K562 (cell line): ENCODE measurements around the gene GPER1. TPM values are rescaled to one million over a fixed set of nuclear protein-coding genes. Genes with fewer than 3 reads are reported as not detected.

Source experiments
- ATAC-seq: fragments of 200-7000 bp; cut with Tn5 transposase; 3 replicates; pipeline ENCODE4 v1.9.1; 2020; ENCODE audit warnings: moderate library complexity
- BruUV-seq: library from RNA; stranded (reverse); fragments of 400-500 nt; replicated peaks from 2 replicates; lab custom pipeline; 2021; lab: Mats Ljungman, UMichigan
- CTCF ChIA-PET: fragments of 300-600 bp; formaldehyde crosslinking; extraction: SDS; loops from one replicate; lab custom pipeline; 2021; ENCODE audit warnings: low intra/inter-chr PET ratio; lab: Yijun Ruan, JAX
- POLR2A ChIA-PET: fragments of 300-600, 350-650 bp; sonication (Branson Sonifier 250); formaldehyde crosslinking; extraction: SDS; loops from one replicate; lab custom pipeline; 2021; ENCODE audit warnings: antibody characterized with exemption, inconsistent platforms; lab: Yijun Ruan, JAX
- DNase-seq, 4 experiments: peaks; one replicate each; pipeline versions ENCODE4 v3.0.0 to v3.0.0-alpha.2; 2011 to 2018; ENCODE audit warnings: low spot score in 3 of 4, mixed read lengths in 3 of 4; ENCODE audit errors: extremely low read depth in 1 of 4
- FAIRE-seq: peaks from 2 replicates; lab custom pipeline; 2011; peaks lifted over from hg19 to GRCh38; lab: Jason Lieb, UNC
- H2AFZ ChIP-seq: 2 replicates; pipeline ENCODE4 v1.6.0; 2011; ENCODE audit warnings: low read depth, low read length, control low read depth, inconsistent platforms
- H3K27ac ChIP-seq: fragments of 200-600 bp; 3 replicates; pipeline ENCODE4 v1.8.0; 2011; ENCODE audit warnings: low read depth, mild to moderate bottlenecking, control low read depth, inconsistent platforms, low read length, moderate library complexity, mixed read lengths; ENCODE audit errors: extremely low read depth
- H3K27me3 ChIP-seq, 2 experiments: fragments of 300-600 bp in 1 of 2; 2 replicates in 1 of 2; 3 replicates in 1 of 2; pipeline versions ENCODE4 v1.6.0 to v1.8.0; 2011; ENCODE audit warnings: inconsistent platforms in 2 of 2, low read length in 2 of 2, mild to moderate bottlenecking in 1 of 2, mixed read lengths in 1 of 2, moderate library complexity in 1 of 2; ENCODE audit not compliant: control insufficient read depth in 2 of 2, insufficient read depth in 2 of 2
- H3K36me3 ChIP-seq: fragments of 300-600 bp; 3 replicates; pipeline ENCODE4 v1.8.0; 2011; ENCODE audit warnings: mild to moderate bottlenecking, low read length, inconsistent platforms; ENCODE audit not compliant: control insufficient read depth, insufficient read depth
- H3K4me1 ChIP-seq, 2 experiments: fragments of 200-600 bp in 1 of 2; replicated peaks in 1 of 2; 2 replicates in 1 of 2; 3 replicates in 1 of 2; pipeline versions ENCODE4 v1.5.1 to v1.8.0; 2011; ENCODE audit warnings: inconsistent platforms in 2 of 2, low read length in 2 of 2, mild to moderate bottlenecking in 1 of 2, mixed read lengths in 1 of 2, moderate library complexity in 1 of 2; ENCODE audit not compliant: control insufficient read depth in 2 of 2, insufficient read depth in 2 of 2
- H3K4me2 ChIP-seq: 2 replicates; pipeline ENCODE4 v1.6.1; 2011; ENCODE audit warnings: low read length, control low read depth, inconsistent platforms, mixed read lengths; ENCODE audit not compliant: insufficient read depth
- H3K4me3 ChIP-seq: fragments of 200-600 bp; sonication (generic), shearing (Covaris generic); 2 replicates; pipeline ENCODE4 v1.5.1; 2016; ENCODE audit warnings: control low read depth, inconsistent platforms
- H3K79me2 ChIP-seq: fragments of 200-600 bp; 3 replicates; pipeline ENCODE4 v1.8.0; 2011; ENCODE audit warnings: low read length, inconsistent platforms; ENCODE audit not compliant: control insufficient read depth, insufficient read depth
- H3K9ac ChIP-seq, 2 experiments: 2 replicates each; pipeline versions ENCODE4 v1.6.0 to v1.6.1; 2011; ENCODE audit warnings: low read depth in 2 of 2, low read length in 2 of 2, control low read depth in 1 of 2, inconsistent platforms in 1 of 2, mild to moderate bottlenecking in 1 of 2, mixed read lengths in 1 of 2; ENCODE audit not compliant: insufficient read depth in 1 of 2
- H3K9me1 ChIP-seq: one replicate; pipeline ENCODE4 v1.6.0; 2011; ENCODE audit warnings: inconsistent platforms, mild to moderate bottlenecking, low read length, moderate library complexity; ENCODE audit not compliant: control insufficient read depth, insufficient read depth
- H3K9me3 ChIP-seq: replicated peaks from 2 replicates; pipeline ENCODE4 v1.5.1; 2011; ENCODE audit warnings: low read depth, low read length, inconsistent platforms; ENCODE audit not compliant: control insufficient read depth, insufficient read depth
- H4K20me1 ChIP-seq: replicated peaks from 2 replicates; pipeline ENCODE4 v1.6.1; 2011; ENCODE audit warnings: low read length, inconsistent platforms, mixed read lengths; ENCODE audit not compliant: control insufficient read depth, insufficient read depth
- DMBX1 ChIP-seq: fragments of 250-450 bp; sonication (Bioruptor Pico); IDR thresholded peaks from 2 replicates; pipeline ENCODE4 v1.8.0; 2022; ENCODE audit warnings: inconsistent platforms, mild to moderate bottlenecking, moderate library complexity, borderline replicate concordance
- ILK ChIP-seq: fragments of 450-650 bp; IDR thresholded peaks from 2 replicates; pipeline ENCODE4 v1.6.1; 2016; ENCODE audit warnings: missing genetic modification characterization, low read depth, mild to moderate bottlenecking, missing compliant biosample characterization, moderate library complexity, borderline replicate concordance
- LEF1 ChIP-seq: fragments of 450-650 bp; IDR thresholded peaks from 2 replicates; pipeline ENCODE4 v1.6.1; 2016; ENCODE audit warnings: mild to moderate bottlenecking
- NELFE ChIP-seq: IDR thresholded peaks from 2 replicates; pipeline ENCODE4 v1.6.1; 2011; ENCODE audit warnings: mild to moderate bottlenecking; ENCODE audit not compliant: insufficient read depth, insufficient read length
- NFE2L1 ChIP-seq: fragments of 450-650 bp; IDR thresholded peaks from 2 replicates; pipeline ENCODE4 v1.6.1; 2016; ENCODE audit warnings: missing genetic modification characterization, low read depth, mild to moderate bottlenecking, missing compliant biosample characterization, moderate library complexity, borderline replicate concordance
- PURB ChIP-seq: sonication (generic); formaldehyde crosslinking; IDR thresholded peaks from 2 replicates; pipeline ENCODE4 v1.9.0; 2021; ENCODE audit warnings: low read depth, mild to moderate bottlenecking, missing genetic modification reagents
- RBM34 ChIP-seq: fragments of 200-400 bp; formaldehyde crosslinking; IDR thresholded peaks from 2 replicates; pipeline ENCODE4 v1.6.1; 2018; ENCODE audit warnings: low read length, borderline replicate concordance; ENCODE audit not compliant: insufficient read depth
- THRAP3 ChIP-seq: fragments of 450-650 bp; IDR thresholded peaks from 2 replicates; pipeline ENCODE4 v1.6.1; 2016; ENCODE audit warnings: mild to moderate bottlenecking, inconsistent platforms, borderline replicate concordance
- ZFP30 ChIP-seq: fragments of 250-450 bp; sonication (Bioruptor Pico); IDR thresholded peaks from 2 replicates; pipeline ENCODE4 v1.8.0; 2022; ENCODE audit warnings: moderate library complexity, mild to moderate bottlenecking, inconsistent platforms, borderline replicate concordance
- ZNF253 ChIP-seq: fragments of 250-450 bp; sonication (Bioruptor Pico); conservative IDR thresholded peaks from 2 replicates; pipeline ENCODE4 v1.6.1; 2021; ENCODE audit warnings: mild to moderate bottlenecking
- ZNF384 ChIP-seq: IDR thresholded peaks from 2 replicates; pipeline ENCODE4 v1.6.1; 2012; ENCODE audit warnings: low read depth, low read length, improper control_type of control experiment
- ZNF75A ChIP-seq: fragments of 450-650 bp; formaldehyde crosslinking; IDR thresholded peaks from 2 replicates; pipeline ENCODE4 v1.4.0; 2020; ENCODE audit warnings: mild to moderate bottlenecking
- ZSCAN29 ChIP-seq: fragments of 450-650 bp; IDR thresholded peaks from 2 replicates; pipeline ENCODE4 v1.6.1; 2017
- WGBS: fragments of 100-300 bp; shearing (Covaris generic); methylation state at CpG from one replicate; pipeline ENCODE4 v1.1.6; 2016; ENCODE audit warnings: low coverage, mixed read lengths; ENCODE audit not compliant: insufficient coverage; ENCODE audit errors: missing lambda C conversion rate; 5-methylcytosine and 5-hydroxymethylcytosine counted together
- in situ Hi-C: fragments of 300-500 bp; cut with MboI; formaldehyde crosslinking; loops from 4 replicates; pipeline ENCODE4 v1.15.0; 2018; ENCODE audit warnings: inconsistent platforms, mixed read lengths
- intact Hi-C: fragments of 100-400 bp; cut with micrococcal nuclease; formaldehyde crosslinking; loops from 2 replicates; pipeline ENCODE4 v1.14.2; 2022
- polyA plus RNA-seq, 8 experiments: library from polyadenylated mRNA; depleted of rRNA in 4 of 8; stranded (reverse) in 5 of 8; unstranded in 3 of 8; fragments of >200 nt; fragmentation: Nextera tagmentation in 2 of 8; fragmentation: Illumina TruSeq in 1 of 8; extraction: Ambion mirVana in 2 of 8; extraction: Trizol in 1 of 8; gene quantifications; 2 replicates each; pipeline versions ENCODE4 v1.2.1 to v1.2.3, GENCODE V29; 2011 to 2014; ENCODE audit warnings: inconsistent platforms in 1 of 8, missing spikeins in 1 of 8
- total RNA-seq, 7 experiments: library from RNA; depleted of rRNA in 6 of 7; stranded (reverse); fragments of >200 nt in 6 of 7; fragmentation: Illumina TruSeq in 2 of 7; extraction: Trizol in 2 of 7; gene quantifications; 2 replicates each; pipeline versions ENCODE4 v1.2.1 to v1.2.3, GENCODE V29; 2011 to 2021; ENCODE audit warnings: low replicate concordance in 1 of 7
- TF ChIP-seq, protein P1 (sequence below): fragments of 250-450 bp; sonication (Bioruptor Pico); IDR thresholded peaks from 2 replicates; pipeline ENCODE4 v1.8.0; 2021; ENCODE audit warnings: mild to moderate bottlenecking, moderate library complexity
- TF ChIP-seq, protein P2 (sequence below): fragments of 450-650 bp; IDR thresholded peaks from 2 replicates; pipeline ENCODE4 v1.6.1; 2016; ENCODE audit warnings: mild to moderate bottlenecking

Gene GPER1
- total and polyA plus RNA-seq, 9 of the 15 experiments (the other 6 are each of a cell fraction or from before 2014, with no cell fraction given): 0.04 to 0.09 (median 0.08) TPM; not detected in 6

DNA sequence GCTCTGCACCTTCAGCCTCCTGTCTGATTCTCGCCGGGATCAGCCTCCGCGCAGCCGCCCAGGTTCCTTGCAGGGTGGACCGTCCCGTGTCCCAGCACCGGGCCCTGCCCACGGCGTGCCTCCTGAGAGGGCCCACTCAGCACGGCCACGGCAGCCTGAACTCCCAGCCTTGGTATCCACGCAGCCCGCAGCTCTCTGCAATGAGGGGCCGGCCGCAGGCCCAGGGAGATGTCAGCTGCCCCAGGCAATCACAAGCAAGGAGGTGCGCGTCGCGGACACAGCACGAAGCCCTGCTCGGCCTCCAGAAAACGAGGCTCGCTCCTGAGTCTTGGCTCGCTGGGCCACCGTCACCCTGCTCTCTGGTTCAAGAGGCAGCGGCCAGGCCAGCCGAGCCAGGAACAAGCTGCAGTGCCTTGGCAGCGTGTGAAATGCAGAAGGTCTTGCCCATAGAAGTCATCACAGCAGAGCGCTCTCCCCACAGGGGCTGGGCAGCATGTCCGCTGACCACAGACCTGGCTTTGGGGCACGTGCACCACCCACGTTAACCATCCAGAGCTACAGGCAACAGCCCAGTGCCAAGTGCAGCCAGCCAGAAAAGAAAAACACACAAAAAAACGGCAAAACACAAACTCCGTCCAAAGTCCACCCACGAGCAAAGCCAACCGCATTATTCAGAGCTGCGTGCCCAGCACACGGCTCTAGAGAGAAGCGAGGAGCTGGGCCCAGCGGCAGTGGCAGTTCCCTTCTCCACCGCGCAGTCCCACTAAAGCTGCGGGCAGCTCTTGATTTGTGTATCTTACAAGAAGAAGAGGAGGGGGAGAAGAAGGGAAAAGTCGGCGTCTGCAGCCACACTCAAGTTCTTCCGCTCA is 13.9 kb downstream of the GPER1 start:
- Histone ChIP-seq H3K9me1 (no peaks in the 10 kb centered on the region), H3K4me3 (no peak overlapping the region), H3K9ac (peak overlapping the region in 1 of 2 experiments; percentile 42; a peak in 1 of 4 replicates), H3K27me3 (no peaks in the 10 kb centered on the region), H3K4me2 (no peak overlapping the region), H3K79me2 (peaks cover 5% of the 10 kb centered on the region; the same call in 1 of the 3 replicates), H2AFZ (no peak overlapping the region), H3K27ac (no peak overlapping the region), H3K9me3 (no peaks in the 10 kb centered on the region), H3K4me1 (peaks cover 0 to 36% of the 10 kb centered on the region in 2 experiments; a peak in 3 of 5 replicates), H4K20me1 (peaks cover 4% of the 10 kb centered on the region; the same call in 1 of the 2 replicates)
- ATAC-seq: no peak
- no TSS peak for BruUV-seq
- ChIA-PET CTCF (no interaction called here), POLR2A (interaction anchor here (0.6 kb wide), 1 partner anchor 21 kb away, joined by 3 read pairs; no protein-coding TSS in a partner anchor)
- no peak for FAIRE-seq
- intact Hi-C loops (no loop called here), in situ Hi-C loops (no loop called here)
- 86% methylated on average over 32 of the region's 47 CpGs for WGBS
- no peak for DNase-seq
- no peak for TF ChIP-seq ZNF384
- TF ChIP-seq DMBX1 (CRISPR knock-in tag): no peak
- no peak for TF ChIP-seq RBM34
- TF ChIP-seq PURB (CRISPR knock-in tag): no peak
- TF ChIP-seq THRAP3: no peak
- no peak for TF ChIP-seq NELFE
- no peak for TF ChIP-seq LEF1
- no peak for TF ChIP-seq NFE2L1 (tag)
- TF ChIP-seq, protein P1, sequence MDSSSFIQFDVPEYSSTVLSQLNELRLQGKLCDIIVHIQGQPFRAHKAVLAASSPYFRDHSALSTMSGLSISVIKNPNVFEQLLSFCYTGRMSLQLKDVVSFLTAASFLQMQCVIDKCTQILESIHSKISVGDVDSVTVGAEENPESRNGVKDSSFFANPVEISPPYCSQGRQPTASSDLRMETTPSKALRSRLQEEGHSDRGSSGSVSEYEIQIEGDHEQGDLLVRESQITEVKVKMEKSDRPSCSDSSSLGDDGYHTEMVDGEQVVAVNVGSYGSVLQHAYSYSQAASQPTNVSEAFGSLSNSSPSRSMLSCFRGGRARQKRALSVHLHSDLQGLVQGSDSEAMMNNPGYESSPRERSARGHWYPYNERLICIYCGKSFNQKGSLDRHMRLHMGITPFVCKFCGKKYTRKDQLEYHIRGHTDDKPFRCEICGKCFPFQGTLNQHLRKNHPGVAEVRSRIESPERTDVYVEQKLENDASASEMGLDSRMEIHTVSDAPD (CRISPR knock-in tag): no peak
- no peak for TF ChIP-seq ZFP30 (CRISPR knock-in tag)
- TF ChIP-seq ZNF253 (CRISPR knock-in tag): no peak
- TF ChIP-seq, protein P2, sequence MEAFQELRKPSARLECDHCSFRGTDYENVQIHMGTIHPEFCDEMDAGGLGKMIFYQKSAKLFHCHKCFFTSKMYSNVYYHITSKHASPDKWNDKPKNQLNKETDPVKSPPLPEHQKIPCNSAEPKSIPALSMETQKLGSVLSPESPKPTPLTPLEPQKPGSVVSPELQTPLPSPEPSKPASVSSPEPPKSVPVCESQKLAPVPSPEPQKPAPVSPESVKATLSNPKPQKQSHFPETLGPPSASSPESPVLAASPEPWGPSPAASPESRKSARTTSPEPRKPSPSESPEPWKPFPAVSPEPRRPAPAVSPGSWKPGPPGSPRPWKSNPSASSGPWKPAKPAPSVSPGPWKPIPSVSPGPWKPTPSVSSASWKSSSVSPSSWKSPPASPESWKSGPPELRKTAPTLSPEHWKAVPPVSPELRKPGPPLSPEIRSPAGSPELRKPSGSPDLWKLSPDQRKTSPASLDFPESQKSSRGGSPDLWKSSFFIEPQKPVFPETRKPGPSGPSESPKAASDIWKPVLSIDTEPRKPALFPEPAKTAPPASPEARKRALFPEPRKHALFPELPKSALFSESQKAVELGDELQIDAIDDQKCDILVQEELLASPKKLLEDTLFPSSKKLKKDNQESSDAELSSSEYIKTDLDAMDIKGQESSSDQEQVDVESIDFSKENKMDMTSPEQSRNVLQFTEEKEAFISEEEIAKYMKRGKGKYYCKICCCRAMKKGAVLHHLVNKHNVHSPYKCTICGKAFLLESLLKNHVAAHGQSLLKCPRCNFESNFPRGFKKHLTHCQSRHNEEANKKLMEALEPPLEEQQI: no peak
- no peak for TF ChIP-seq ZSCAN29
- TF ChIP-seq ZNF75A (CRISPR knock-in tag): no peak
- no peak for TF ChIP-seq ILK
- TF ChIP-seq, all 486 proteins: peak for 0
- H3K36me3 ChIP-seq: no peaks in the 10 kb centered on the region; the same call in 2 of the 3 replicates
